ENCODE results near the gene GPR42. TPM values are rescaled to one million over a fixed set of nuclear protein-coding genes. Genes with fewer than 3 reads are reported as not detected.
"Not testable (repeated sequence)": the region's sequence is repeated elsewhere in the genome, so short reads cannot be mapped to it uniquely, and the experiment has no call there.

GPR42 gene
- total and polyA plus RNA-seq, 2 experiments from 2014 or later = not detected

DNA sequence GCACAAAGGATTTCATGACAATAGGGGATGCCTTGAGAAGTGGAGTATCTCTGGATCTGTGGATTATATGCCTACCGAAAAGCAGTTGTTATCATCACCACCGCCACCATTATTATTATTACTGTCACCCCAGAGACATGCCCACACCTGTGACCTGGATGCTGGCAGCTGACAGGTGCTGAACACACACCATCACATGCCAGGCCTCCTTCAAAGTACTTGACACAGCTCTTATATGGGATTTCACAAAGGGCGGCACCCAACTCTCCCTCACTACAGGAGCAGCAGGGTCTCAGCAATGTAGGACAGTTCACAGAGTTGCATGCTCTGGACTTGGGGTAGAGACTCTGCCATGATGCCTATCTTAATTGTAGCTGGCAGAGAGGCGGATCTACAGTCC lies 5.6 kb upstream of the GPR42 start:
- Histone ChIP-seq H3K27me3 (no peaks in the 10 kb centered on the region), H2AFZ (no peak overlapping the region), H3K36me3 (replicated peaks; ENCODE audit: insufficient read depth, low read depth) (no peaks in the 10 kb centered on the region), H3K9me3 (ENCODE audit: low read depth) (no peaks in the 10 kb centered on the region), H3K4me2 (no peak overlapping the region), H3K79me2 (no peaks in the 10 kb centered on the region), H3K4me1 (ENCODE audit: insufficient read depth) (no peaks in the 10 kb centered on the region), H3K27ac (no peak overlapping the region), H3K4me3 (no peak overlapping the region), H3K9me2 (replicated peaks; ENCODE audit: insufficient read depth) (no peaks in the 10 kb centered on the region), H4K20me1 (ENCODE audit: insufficient read depth, poor library complexity, severe bottlenecking) (no peaks in the 10 kb centered on the region)
- no peak for DNase-seq (ENCODE audit: low spot score)
- WGBS (ENCODE audit: low lambda C conversion rate, missing lambda C conversion rate) = 97% methylated on average over 4 of the region's 4 CpGs
- no peak for TF ChIP-seq EZH2 (IDR thresholded peaks at IDR 0.05; ENCODE audit: borderline replicate concordance)
- no peak for TF ChIP-seq EZH2phosphoT487 (IDR thresholded peaks at IDR 0.05; ENCODE audit: low read depth, severe bottlenecking, unreplicated experiment)
- TF ChIP-seq, protein P1, sequence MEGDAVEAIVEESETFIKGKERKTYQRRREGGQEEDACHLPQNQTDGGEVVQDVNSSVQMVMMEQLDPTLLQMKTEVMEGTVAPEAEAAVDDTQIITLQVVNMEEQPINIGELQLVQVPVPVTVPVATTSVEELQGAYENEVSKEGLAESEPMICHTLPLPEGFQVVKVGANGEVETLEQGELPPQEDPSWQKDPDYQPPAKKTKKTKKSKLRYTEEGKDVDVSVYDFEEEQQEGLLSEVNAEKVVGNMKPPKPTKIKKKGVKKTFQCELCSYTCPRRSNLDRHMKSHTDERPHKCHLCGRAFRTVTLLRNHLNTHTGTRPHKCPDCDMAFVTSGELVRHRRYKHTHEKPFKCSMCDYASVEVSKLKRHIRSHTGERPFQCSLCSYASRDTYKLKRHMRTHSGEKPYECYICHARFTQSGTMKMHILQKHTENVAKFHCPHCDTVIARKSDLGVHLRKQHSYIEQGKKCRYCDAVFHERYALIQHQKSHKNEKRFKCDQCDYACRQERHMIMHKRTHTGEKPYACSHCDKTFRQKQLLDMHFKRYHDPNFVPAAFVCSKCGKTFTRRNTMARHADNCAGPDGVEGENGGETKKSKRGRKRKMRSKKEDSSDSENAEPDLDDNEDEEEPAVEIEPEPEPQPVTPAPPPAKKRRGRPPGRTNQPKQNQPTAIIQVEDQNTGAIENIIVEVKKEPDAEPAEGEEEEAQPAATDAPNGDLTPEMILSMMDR (IDR thresholded peaks at IDR 0.05; ENCODE audit: poor library complexity) = no peak

DNA sequence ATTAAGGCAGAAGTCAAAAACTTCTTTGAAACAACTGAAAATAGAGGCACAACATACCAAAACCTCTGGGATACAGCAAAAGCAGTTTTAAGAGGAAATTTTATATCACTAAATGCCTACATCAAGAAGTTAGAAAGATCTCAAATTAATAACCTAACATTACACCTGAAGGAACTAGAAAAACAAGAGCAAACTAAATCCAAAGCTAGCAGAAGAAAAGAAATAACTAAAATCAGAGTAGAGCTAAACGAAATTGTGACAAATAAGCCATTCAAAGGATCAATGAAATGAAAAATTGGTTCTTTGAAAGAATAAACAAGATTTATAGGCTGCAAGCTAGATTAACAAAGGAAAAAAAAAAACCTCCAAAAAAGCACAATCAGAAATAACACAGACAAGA lies 2.5 kb upstream of the GPR42 start:
- no peak for DNase-seq (ENCODE audit: low spot score)
- H3K4me1 ChIP-seq (ENCODE audit: insufficient read depth) = no peaks in the 10 kb centered on the region
- H3K27ac ChIP-seq = no peak overlapping the region
- no peak overlapping the region for H2AFZ ChIP-seq
- no peak for TF ChIP-seq EZH2 (IDR thresholded peaks at IDR 0.05; ENCODE audit: borderline replicate concordance)
- TF ChIP-seq, protein P1 (IDR thresholded peaks at IDR 0.05; ENCODE audit: poor library complexity) = no peak
- no peak for TF ChIP-seq EZH2phosphoT487 (IDR thresholded peaks at IDR 0.05; ENCODE audit: low read depth, severe bottlenecking, unreplicated experiment)
- H3K4me3 ChIP-seq = no peak overlapping the region
- no peaks in the 10 kb centered on the region for H3K9me3 ChIP-seq (ENCODE audit: low read depth)
- H3K79me2 ChIP-seq = no peaks in the 10 kb centered on the region
- 73% methylated on average over 1 of the region's 1 CpG for WGBS (ENCODE audit: low lambda C conversion rate, missing lambda C conversion rate)
- H3K9me2 ChIP-seq (replicated peaks; ENCODE audit: insufficient read depth) = no peaks in the 10 kb centered on the region
- H3K36me3 ChIP-seq (replicated peaks; ENCODE audit: insufficient read depth, low read depth) = no peaks in the 10 kb centered on the region
- no peaks in the 10 kb centered on the region for H3K27me3 ChIP-seq
- H3K4me2 ChIP-seq = no peak overlapping the region
- no peaks in the 10 kb centered on the region for H4K20me1 ChIP-seq (ENCODE audit: insufficient read depth, poor library complexity, severe bottlenecking)

GRCh38 chr19:35369522-35369921 lies 1.3 kb upstream of the GPR42 start:
- Histone ChIP-seq H3K27me3 (no peaks in the 10 kb centered on the region), H3K4me1 (ENCODE audit: insufficient read depth) (no peaks in the 10 kb centered on the region), H3K4me2 (no peak overlapping the region), H3K36me3 (replicated peaks; ENCODE audit: insufficient read depth, low read depth) (no peaks in the 10 kb centered on the region), H3K9me3 (ENCODE audit: low read depth) (no peaks in the 10 kb centered on the region), H3K27ac (no peak overlapping the region), H3K79me2 (no peaks in the 10 kb centered on the region), H2AFZ (no peak overlapping the region), H4K20me1 (ENCODE audit: insufficient read depth, poor library complexity, severe bottlenecking) (no peaks in the 10 kb centered on the region), H3K9me2 (replicated peaks; ENCODE audit: insufficient read depth) (no peaks in the 10 kb centered on the region), H3K4me3 (no peak overlapping the region)
- DNase-seq (ENCODE audit: low spot score) = no peak
- TF ChIP-seq EZH2 (IDR thresholded peaks at IDR 0.05; ENCODE audit: borderline replicate concordance) (no peak), EZH2phosphoT487 (IDR thresholded peaks at IDR 0.05; ENCODE audit: low read depth, severe bottlenecking, unreplicated experiment) (no peak)
- TF ChIP-seq, protein P1 (IDR thresholded peaks at IDR 0.05; ENCODE audit: poor library complexity) = no peak

GRCh38 chr19:35373492-35373891 lies 2.6 kb downstream of the GPR42 start:
- no peak for DNase-seq (ENCODE audit: low spot score)
- 78% methylated on average over 7 of the region's 7 CpGs for WGBS (ENCODE audit: low lambda C conversion rate, missing lambda C conversion rate)
- no peaks in the 10 kb centered on the region for H3K36me3 ChIP-seq (replicated peaks; ENCODE audit: insufficient read depth, low read depth)
- H3K4me2 ChIP-seq = no peak overlapping the region
- no peaks in the 10 kb centered on the region for H3K9me3 ChIP-seq (ENCODE audit: low read depth)
- H3K27ac ChIP-seq = no peak overlapping the region
- no peak overlapping the region for H3K4me3 ChIP-seq
- no peaks in the 10 kb centered on the region for H4K20me1 ChIP-seq (ENCODE audit: insufficient read depth, poor library complexity, severe bottlenecking)
- no peaks in the 10 kb centered on the region for H3K79me2 ChIP-seq
- H3K4me1 ChIP-seq (ENCODE audit: insufficient read depth) = no peaks in the 10 kb centered on the region
- H2AFZ ChIP-seq = no peak overlapping the region
- TF ChIP-seq EZH2 (IDR thresholded peaks at IDR 0.05; ENCODE audit: borderline replicate concordance) = no peak
- no peak for TF ChIP-seq EZH2phosphoT487 (IDR thresholded peaks at IDR 0.05; ENCODE audit: low read depth, severe bottlenecking, unreplicated experiment)
- no peaks in the 10 kb centered on the region for H3K27me3 ChIP-seq
- H3K9me2 ChIP-seq (replicated peaks; ENCODE audit: insufficient read depth) = no peaks in the 10 kb centered on the region

GRCh38 chr19:35374031-35374430 lies 3.2 kb downstream of the GPR42 start:
- H2AFZ ChIP-seq; H3K27ac ChIP-seq; H3K36me3 ChIP-seq (replicated peaks; ENCODE audit: insufficient read depth, low read depth); H3K4me2 ChIP-seq; H3K9me3 ChIP-seq (ENCODE audit: low read depth); H3K9me2 ChIP-seq (replicated peaks; ENCODE audit: insufficient read depth); H3K27me3 ChIP-seq; H4K20me1 ChIP-seq (ENCODE audit: insufficient read depth, poor library complexity, severe bottlenecking); DNase-seq (ENCODE audit: low spot score); H3K4me1 ChIP-seq (ENCODE audit: insufficient read depth); H3K79me2 ChIP-seq; H3K4me3 ChIP-seq: not testable (repeated sequence)

Measured in hepatocyte (in vitro differentiated cells).